Embryonic facial prominence (tissue), 1 donor: ENCODE results near the gene NRXN2.

Experiments used
- DNase-seq: peaks from one replicate; pipeline ENCODE4 v3.0.0-alpha.2; 2016; ENCODE audit errors: extremely low spot score

Gene NRXN2

GRCh38 chr11:64759131-64759721 lies 36.2 kb upstream of the NRXN2 start:
- DNase-seq = no peak

- no peak for DNase-seq
Observed at GRCh38 chr11:64758330-64759079, 35.5 kb upstream of the NRXN2 start.

DNA sequence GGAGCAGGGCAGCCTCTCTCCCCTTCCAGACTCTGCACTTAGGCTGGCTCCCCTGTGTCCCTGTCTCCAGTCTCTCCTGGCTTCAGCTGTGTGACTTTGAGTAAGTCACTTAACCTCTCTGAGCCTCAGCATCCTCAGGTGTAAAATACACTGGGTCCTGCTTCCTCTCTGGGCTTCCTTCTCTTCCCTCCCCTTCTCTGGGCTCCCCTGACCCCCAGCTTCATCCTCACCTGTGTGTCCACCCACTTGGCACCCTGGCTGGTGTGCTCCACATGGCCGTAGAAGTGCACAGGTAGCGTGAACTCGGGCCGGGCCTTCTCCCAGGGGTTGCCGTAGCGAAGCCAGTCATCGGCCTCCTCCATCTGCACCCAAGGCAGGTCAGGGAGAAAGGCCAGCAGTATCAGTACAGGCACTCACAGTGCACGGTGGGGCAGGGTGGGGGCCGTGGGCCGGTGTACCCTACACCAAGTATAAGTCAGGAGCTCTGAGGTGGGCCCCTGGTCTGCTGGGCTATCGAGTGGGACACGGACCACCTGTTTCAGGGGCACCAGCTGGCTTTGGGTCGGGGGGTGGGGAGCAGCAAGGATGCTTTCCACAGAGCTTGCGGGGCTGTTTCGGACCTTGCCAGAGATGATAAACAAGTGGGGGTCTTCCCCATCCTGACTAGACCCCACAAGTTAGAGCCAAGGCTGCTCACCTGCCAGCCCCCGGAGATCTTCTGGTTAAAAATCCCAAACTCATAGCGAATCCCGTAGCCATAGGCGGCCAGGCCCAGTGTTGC lies 34.7 kb upstream of the NRXN2 start:
- no peak for DNase-seq

GRCh38 chr11:64755681-64756361 lies 32.8 kb upstream of the NRXN2 start:
- DNase-seq = no peak

- no peak for DNase-seq
Observed at GRCh38 chr11:64754919-64755662, 32.1 kb upstream of the NRXN2 start.

- DNase-seq = no peak
Observed at GRCh38 chr11:64754124-64754918, 31.3 kb upstream of the NRXN2 start.

DNA sequence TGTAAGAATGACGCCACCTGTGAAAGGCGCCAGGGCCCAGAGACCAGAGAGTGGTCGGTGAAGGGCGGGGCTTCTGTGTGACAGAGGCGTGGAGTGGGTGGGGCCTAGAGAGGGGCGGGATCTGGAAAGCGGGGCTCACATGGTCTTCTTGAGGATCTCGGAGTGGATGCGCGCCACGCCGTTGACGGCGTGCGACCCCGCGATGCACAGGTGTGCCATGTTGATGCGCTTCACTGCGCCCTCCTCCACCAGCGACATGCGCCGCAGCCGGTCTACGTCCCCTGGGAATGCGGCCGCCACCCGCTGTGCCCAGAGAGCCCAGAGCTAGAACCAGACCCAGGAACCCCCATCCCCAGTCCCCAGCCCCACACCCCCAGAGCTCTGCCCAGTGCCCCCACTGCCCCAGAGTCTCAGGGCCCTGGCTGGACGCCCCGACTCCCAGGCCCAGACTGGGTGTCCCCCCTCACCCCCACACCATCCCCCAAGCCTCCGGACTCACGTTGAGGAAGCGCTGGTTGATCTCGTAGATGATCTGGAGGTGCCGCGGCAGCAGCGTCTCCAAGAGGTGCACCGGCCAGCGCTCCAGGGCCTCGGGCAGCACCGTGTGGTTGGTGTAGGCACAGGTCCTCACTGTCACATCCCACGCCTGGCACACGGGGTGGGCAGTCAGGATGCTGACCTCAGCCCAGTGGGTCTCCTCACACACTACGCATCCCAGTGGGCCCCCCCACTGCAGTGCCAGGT lies 30.6 kb upstream of the NRXN2 start:
- no peak for DNase-seq

DNA sequence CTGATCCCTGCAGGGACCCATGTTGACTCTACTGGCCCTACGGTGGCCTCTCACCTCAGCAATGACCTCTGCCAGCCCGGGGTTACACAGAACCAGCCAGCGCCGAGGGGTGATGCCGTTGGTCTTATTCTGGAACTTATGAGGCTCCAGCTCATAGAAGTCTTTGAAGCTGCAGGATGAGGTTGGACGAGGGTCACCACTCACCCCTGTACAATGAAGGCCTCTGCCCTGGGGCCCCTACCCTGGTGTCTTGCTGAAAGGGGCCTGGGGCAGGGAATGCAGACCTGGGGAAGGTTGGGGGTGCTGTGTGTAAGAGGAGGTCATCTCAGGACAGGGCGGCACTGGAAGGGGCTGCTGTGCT lies 30.0 kb upstream of the NRXN2 start:
- no peak for DNase-seq

DNA sequence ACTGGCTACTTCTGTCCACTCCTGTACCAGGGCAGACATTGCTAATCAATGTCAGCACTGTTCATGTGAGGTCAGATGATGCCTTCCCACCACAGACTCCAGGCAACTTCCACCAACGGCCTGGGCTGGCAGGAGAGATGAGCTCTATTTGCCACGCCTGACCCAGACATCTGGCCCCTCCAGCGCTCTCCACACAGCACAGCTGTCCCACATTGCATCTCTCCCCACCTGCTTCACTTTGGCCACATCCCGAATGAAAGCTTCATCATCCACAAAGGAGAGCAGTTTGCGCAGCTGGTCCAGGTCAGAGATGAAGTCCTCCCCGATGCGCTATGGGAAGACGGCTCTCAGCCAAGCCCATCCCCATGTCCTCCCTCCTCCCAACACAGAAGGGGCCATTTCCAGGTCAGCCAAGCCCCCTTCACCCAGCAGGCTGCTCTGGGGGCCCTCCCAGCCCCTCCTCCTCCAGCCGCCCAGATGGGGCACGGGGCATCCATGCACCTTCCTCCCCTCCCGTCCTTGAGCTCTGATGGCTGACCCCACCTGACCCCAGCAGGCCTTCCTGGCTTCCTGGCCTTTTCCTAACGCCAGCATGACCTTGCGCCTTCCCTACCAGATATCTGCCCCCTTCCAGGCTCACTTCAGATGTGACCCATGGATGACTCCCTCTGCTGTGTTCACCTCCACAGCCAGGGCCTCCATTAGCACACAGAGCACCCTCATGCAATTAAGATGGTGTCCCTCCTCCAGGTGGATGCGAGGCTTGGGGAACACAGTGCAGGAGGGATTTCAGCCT lies 29.4 kb upstream of the NRXN2 start:
- DNase-seq = no peak

DNA sequence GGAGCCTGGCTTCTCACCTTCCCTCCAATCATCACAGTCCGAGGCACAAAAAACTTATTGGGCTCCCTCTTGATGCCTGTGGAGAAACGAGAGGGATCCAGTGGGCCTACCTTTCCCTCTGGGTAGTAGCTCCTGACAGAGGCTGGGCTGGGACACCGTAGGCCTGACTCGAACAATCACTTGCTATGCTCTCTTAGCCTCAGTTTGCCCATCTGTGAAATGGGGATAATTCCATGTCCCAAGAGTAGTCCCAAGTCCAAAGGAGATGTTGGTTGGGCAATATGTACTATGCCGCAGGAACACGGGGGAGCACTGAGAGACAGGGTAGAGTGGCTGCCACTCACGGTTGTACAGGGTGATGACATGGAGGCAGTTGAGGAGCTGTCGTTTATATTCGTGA lies 28.6 kb upstream of the NRXN2 start:
- no peak for DNase-seq

- DNase-seq = no peak
Observed at GRCh38 chr11:64751136-64751535, 28.1 kb upstream of the NRXN2 start.

DNA sequence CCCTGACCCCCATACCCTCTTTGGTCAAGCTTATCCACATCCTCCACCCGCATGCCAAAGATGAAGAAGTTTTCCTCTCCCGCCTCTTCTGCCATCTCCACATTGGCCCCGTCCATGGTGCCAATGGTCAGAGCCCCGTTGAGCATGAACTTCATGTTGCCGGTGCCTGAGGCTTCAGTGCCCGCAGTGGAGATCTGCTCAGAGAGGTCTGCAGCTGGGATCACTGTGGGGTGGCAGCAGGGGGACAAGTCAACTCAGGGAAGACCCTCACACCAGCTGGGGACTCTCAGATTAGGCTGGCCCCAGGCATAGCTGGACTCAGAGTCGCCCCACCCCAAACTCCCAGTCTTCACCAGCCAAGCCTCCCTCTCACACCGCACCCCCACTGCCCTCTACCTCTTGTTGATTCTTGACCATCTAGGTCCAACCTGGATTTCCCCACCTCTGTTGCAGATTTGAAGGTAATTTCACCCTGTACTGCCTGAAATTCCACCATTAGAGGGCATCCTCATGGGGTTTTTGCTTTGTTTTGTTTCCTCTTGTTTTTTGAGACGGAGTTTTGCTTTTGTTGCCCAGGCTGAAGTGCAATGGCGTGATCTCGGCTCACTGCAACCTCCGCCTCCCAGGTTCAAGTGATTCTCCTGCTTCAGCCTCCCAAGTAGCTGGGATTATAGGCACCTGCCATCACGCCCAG lies 27.5 kb upstream of the NRXN2 start:
- DNase-seq = no peak

DNA sequence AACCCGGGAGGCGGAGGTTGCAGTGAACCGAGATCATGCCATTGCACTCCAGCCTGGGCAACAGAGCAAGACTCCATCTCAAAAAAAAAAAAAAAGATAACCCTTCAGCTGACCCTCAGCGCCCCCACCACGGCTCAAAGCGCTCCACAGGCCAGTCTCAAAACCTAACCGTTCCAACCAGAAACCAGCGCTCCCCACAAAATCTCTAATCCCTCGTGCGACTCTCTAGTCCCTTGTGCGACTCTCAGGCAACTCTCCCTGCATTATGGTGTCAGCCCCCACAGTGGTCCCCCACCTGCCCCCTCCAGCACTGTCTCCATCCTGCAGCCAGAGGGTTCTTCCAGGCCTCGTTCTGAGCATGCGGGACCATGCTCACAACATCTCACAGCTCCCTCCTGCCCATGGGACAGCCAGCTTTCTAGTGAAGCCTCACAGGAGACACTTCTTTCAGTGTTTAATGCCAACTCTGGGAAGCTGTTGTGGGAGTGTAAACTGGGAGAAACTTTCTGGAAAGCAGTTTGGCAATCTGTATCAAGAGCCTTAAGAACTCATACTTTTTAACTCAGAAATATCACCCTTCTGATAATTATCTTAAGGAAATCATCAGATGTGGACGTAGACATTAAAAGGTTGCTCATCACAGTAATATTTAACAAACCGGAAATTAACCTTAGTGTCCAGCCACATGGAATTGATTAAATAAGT lies 25.1 kb upstream of the NRXN2 start:
- DNase-seq = no peak

DNA sequence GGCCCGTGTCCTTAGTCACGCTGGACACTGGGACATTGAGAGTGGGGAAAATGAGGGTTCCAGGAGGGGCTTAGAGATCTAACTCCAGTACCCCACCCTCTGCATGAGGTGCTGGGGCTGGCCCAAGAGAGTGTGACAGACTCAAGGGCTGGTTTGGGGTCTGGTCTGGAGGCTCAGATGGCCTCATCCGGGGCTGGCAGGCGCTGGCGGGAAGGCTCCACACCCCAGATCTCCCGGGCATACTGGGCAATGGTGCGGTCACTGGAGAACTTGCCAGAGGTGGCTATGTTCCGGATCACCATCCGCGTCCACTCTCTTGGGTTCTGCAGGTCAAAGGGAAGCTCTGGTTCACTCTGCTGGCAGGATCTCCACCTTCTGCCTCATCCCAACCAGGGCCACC lies 23.5 kb upstream of the NRXN2 start:
- no peak for DNase-seq

DNA sequence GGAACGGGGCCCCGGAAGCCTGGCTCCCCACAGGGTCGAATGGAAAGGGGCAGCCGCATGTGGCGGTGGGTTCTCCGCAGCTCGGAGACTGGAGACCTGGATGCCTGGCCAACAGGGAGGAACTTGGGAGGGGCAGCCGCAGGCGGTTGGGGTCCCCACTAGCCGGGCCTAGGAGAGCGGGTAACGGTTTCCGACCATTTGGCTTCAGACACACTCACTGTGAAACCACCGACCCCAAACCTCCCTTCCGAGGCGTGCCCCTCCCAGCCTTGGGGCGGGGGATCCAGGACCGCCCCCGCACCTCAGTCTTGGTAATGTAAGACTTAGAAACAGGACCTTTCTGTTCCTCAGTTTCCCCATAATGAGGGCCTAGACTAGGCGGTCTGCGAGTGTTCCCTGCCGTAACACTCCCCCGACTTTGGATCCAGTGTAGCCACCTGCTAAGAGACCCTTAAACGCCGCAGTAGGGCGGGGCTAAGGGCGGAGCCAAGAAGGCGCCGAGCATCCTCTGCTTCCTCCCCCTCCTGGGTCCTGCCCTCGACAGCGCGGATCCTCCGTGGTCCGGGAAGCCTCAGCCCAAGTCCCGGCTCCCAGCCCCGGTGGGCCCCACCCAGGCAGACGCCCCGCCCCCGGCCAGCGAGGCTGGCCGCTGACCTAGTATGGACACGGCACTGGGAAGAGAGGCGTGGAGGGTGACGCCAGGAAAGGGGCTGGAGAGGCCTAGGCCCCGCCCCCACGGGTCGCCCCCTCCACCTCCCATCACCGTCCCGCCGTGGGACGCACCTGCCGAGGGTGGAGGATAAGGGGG lies 22.7 kb upstream of the NRXN2 start:
- no peak for DNase-seq

DNA sequence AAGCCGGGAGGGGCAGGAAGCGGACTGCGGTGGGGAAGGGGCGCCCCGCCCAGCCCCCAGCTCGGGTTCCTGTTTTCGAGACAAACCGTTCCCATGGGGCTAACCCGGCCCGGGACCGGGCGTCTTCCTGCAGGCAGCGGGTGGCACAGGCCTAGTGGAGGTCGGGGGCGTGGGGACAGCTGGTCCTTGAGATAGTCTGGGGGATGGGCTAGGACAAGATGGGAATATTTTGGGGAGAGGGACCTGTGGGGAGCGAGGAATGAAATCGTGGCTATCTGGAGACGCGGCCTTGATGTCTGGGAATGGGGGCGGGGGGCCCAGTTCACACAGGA lies 22.2 kb upstream of the NRXN2 start:
- no peak for DNase-seq

DNA sequence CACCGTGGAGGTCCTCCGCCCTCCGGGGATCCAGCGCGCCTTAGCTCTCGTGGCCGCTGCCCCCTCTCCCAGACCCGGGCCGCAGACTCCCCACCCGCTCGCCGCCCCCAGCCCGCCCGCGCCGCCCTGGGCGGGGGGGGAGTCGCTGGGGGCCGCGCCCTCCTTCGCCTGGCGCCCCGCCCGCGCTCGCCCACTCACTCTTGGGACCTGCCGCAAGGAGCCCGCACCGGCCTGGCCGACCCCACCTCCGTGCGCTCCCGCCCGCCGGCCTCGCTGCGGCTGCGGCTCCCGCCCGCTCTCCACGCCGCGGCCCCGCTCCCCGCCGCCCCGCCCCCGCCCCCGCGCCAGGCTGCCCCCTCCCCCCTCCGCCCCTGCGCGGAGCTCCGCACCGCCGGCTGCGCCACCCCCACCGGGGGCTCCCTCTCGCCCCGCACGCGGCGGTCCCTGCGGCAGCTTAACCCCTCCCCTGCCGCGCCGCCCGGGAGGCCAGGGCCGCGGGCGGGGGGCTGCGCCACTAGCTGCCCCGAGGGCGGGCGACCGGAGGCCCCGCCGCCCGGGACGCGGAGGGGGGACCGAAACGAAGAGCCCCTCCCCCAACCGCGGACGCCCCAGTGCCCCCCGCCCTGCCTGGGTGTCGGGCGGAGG lies 21.7 kb upstream of the NRXN2 start:
- no peak for DNase-seq
